ENCODE results near the gene TCAP.

The TCAP gene

GRCh38 chr17:39651923-39652586 is 13.1 kb upstream of the TCAP start:
- FAIRE-seq: no peak
- no peak for TF ChIP-seq CTCF (IDR thresholded peaks at IDR 0.05; ENCODE audit: insufficient read depth, missing control alignments)
- DNase-seq (ENCODE audit: insufficient read length, low spot score): no peak

GRCh38 chr17:39652587-39653315 is 12.4 kb upstream of the TCAP start:
- FAIRE-seq: no peak
- no peak for DNase-seq (ENCODE audit: insufficient read length, low spot score)
- no peak for TF ChIP-seq CTCF (IDR thresholded peaks at IDR 0.05; ENCODE audit: insufficient read depth, missing control alignments)

- no peak for FAIRE-seq
- DNase-seq (ENCODE audit: insufficient read length, low spot score): no peak
- TF ChIP-seq CTCF (IDR thresholded peaks at IDR 0.05; ENCODE audit: insufficient read depth, missing control alignments): no peak
These were observed 11.9 kb upstream of the TCAP start for GRCh38 chr17:39653316-39653661.

- peak; percentile 87 for TF ChIP-seq CTCF (IDR thresholded peaks at IDR 0.05; ENCODE audit: insufficient read depth, missing control alignments)
- FAIRE-seq (no peak), DNase-seq (ENCODE audit: insufficient read length, low spot score) (peak; percentile 93)
These were observed 11.4 kb upstream of the TCAP start for GRCh38 chr17:39653662-39654331.

GRCh38 chr17:39655105-39655504 is 10.0 kb upstream of the TCAP start:
- no peak for FAIRE-seq
- TF ChIP-seq CTCF (IDR thresholded peaks at IDR 0.05; ENCODE audit: insufficient read depth, missing control alignments): no peak
- DNase-seq (ENCODE audit: insufficient read length, low spot score): no peak

- no peak for DNase-seq (ENCODE audit: insufficient read length, low spot score)
- TF ChIP-seq CTCF (IDR thresholded peaks at IDR 0.05; ENCODE audit: insufficient read depth, missing control alignments): no peak
- FAIRE-seq: no peak
These were observed 6.8 kb upstream of the TCAP start for GRCh38 chr17:39658346-39658745.

GRCh38 chr17:39658760-39659159 is 6.4 kb upstream of the TCAP start:
- no peak for TF ChIP-seq CTCF (IDR thresholded peaks at IDR 0.05; ENCODE audit: insufficient read depth, missing control alignments)
- FAIRE-seq: no peak
- DNase-seq (ENCODE audit: insufficient read length, low spot score): no peak
